NCI-H2227 (cell line): ENCODE results near the gene FOXB2.
A peak's percentile ranks its signal among the peaks of the same experiment; 100 is the strongest.
"Not testable (repeated sequence)": the region's sequence is repeated elsewhere in the genome, so short reads cannot be mapped to it uniquely, and the experiment has no call there.

ENCODE experiments used
- DNase-seq: peaks from one replicate; lab custom pipeline; 2025; ENCODE audit not compliant: unreplicated experiment; lab: John Stamatoyannopoulos, UW

FOXB2 gene

DNA sequence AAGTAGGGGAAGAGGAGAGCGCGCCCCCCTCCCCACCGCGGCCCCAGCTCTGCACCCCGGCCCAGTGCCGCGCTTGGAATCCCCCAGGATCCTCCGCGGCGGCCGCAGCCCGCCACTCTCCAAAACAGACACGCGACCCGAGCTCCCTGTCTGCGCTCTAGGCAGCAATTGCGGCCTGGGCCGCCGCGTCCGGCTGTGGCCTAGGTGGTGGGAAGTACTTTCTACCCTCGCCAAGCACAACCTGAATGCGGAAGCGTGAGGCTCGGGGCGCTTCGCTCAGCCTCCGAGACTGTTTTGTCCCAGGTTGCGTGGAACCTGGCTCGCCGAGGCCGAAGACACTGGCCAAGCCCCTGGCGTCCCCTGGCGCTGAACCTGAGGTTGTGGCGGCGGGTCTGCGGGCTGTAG, 3.3 kb upstream of the FOXB2 start:
- peak; percentile 9 for DNase-seq

- DNase-seq: peak; percentile 9
These were observed 2.6 kb upstream of the FOXB2 start for GRCh38 chr9:77016526-77017504.

DNA sequence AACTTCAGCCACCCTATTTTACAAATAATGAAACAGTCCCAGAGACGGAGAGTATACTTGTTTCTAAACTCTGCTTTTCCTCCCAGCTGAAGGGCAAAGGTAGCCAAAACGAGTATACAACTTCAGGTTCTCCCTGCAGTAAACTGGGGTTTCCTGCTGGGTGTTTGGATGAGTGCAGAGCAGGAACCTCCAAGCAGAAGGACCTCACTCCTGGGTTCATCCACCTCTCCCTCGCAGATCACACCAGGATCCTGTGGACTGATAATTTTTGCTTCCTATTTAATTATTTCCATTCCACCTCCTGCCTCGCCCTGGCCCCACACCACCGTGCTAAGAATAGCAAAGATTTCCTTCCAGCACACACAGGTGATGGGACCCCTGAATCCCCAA, 2.0 kb upstream of the FOXB2 start:
- no peak for DNase-seq

GRCh38 chr9:77018058-77018968, 1.1 kb upstream of the FOXB2 start:
- DNase-seq: peak; percentile 18

- no peak for DNase-seq
These were observed 553 bp upstream of the FOXB2 start for GRCh38 chr9:77018969-77019235.

GRCh38 chr9:77019926-77020412, 514 bp downstream of the FOXB2 start:
- DNase-seq: no peak

DNA sequence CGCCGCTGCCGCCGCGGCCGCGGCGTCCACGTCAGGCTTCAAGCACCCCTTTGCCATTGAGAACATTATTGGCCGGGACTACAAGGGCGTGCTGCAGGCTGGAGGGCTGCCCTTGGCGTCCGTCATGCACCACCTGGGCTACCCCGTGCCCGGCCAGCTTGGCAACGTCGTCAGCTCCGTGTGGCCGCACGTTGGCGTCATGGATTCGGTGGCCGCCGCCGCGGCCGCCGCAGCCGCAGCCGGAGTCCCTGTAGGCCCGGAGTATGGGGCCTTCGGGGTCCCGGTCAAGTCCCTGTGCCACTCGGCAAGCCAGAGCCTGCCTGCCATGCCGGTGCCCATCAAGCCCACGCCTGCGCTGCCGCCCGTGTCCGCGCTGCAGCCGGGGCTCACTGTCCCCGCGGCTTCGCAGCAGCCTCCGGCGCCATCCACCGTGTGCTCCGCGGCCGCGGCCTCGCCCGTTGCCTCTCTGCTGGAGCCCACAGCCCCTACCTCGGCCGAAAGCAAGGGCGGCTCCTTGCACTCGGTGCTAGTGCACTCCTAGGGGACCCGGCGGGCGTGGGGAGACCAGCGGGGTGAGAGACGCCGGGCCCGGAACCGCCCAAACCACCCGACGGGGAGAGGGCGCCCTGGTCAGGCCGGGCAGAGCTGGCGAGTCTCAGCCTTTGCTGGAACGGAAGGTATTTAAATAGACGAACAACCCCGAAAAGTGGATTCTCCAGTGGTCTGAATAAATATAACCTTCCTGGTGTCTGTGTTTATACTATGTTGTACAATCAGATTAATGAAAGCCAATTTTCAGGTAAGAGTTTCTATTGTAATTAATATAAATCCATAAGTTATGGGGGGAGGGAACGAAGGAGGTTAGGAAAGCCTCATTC, 1.2 kb downstream of the FOXB2 start:
- DNase-seq: peak; percentile 3

GRCh38 chr9:77021291-77021894, 1.9 kb downstream of the FOXB2 start:
- no peak for DNase-seq

- peak; percentile 1 for DNase-seq
These were observed 2.7 kb downstream of the FOXB2 start for GRCh38 chr9:77021922-77022782.

GRCh38 chr9:77022783-77023440, 3.5 kb downstream of the FOXB2 start:
- no peak for DNase-seq

DNA sequence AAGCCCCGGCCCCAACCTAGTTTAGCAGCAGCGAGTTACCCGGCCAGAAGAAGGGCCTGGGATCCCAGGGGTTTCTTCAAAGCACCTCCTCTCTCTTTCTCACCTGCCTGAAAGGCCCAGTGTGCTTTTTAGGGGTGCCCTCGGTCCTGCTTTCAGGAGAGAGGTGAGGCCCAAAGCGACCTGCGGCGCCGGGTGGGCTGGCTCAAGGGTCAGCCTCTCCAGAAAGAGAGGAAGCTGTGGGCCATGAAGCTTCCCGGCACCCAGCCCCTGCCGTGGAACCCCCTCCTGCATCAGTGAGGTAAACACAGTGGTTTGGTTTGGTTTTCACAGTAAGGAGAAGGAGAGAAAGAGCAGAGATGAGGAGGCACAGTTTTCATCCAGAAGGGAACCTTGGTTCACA, 4.3 kb downstream of the FOXB2 start:
- no peak for DNase-seq

DNA sequence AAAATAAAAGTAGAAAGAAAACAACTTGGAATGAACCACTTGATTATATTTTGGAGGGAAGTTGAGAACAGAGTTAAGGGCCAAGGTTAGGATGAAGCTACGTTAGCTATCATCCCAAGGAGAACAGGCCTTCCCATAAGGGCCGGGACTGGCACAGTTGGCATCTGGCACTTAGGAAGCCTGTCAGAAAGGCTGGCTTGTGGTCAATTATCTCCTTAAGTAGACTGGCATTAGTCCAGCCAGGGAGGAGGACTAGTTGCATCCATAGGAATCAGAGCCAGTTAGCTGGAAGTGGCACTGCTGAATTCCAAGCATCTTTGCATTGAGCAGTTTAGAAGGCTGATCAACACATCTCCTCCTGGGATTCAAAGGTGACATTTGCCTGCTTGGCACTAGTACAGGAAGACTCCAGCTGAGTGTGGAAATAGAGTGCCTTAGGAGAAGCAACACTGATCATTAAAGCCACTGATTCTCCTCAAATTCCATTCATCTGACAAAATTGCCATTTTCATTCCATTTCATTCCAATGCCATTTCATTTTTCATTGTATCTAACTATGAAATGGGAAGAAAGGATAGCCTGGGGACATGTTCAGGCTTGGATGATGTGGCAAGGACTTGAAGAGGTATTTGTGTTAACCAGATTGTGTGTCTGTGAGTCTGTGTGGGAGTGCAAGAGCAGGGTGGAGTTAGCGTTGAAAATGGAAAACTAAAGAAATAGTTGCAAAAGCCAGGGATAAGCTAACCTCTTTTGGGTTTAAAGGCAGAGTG, 5.5 kb downstream of the FOXB2 start:
- no peak for DNase-seq

DNA sequence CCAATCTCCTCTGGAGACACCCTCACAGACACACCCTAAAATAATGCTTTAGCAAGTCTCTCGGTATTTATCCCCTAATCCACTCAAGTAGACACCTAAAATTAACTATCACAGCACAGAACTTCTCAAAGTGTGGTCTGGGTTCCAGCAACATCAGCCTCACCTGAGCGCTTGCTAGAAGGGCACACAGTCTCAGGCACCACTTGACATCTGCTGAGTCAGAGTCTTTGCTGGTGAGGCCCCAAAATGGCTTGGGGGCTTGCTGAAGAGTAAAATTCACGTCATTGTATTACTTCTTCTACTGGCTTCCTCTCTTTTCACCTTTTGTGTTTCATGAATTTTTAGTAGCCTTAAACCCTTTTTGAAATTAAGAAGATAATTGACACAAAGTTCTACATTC, 9.0 kb downstream of the FOXB2 start:
- no peak for DNase-seq

DNA sequence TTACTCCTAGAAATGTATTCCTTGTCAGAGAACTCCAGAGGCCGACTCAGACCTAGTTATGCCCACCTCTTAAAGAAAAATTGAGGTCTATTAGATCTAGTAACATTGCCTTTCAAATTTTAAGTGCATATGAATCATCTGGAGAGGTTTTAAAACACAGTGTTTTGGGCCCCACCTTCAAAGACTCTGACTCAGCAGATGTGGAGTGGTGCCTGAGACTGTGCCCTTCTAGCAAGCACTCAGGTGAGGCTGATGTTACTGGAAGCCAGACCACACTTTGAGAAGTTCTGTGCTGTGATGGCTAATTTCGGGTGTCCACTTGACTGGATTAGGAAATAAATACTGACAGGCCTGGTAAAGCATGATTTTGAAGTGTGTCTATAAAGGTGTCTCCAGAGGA, 10.6 kb downstream of the FOXB2 start:
- no peak for DNase-seq

DNA sequence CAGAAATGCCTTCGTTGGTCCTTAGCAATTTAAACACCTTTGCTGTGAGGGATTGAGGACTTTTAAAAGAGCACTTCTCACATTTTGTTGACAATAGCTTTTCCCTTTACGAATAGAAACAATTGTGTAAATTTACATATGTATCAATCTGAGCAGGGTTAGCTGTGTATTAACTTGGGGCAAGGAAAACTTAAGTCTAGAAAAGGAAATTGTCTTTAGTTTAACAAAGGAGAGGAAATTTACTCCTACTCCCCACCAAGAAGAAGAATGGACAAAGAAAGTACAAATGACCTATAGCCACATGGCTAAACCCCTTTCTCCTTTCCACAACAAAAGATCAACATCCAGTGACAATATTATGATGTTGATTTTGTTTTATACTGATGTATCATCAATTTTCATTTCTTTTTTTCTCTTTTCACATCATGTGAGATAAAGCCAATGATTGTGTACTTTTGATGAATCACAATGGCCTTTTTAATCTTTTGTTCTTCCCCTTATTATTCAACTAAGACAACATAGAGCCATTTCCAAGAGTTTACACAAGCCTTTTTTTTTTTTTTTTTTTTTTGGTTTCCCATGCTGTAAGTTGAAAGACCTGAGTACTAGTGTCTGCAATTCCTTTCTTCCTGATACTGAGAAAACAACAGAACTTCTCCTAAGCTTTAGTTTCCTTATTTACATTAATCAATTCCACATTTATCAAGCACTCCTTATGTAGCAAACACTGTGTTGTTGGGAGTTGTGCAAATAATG, 19.0 kb downstream of the FOXB2 start:
- DNase-seq: no peak

DNA sequence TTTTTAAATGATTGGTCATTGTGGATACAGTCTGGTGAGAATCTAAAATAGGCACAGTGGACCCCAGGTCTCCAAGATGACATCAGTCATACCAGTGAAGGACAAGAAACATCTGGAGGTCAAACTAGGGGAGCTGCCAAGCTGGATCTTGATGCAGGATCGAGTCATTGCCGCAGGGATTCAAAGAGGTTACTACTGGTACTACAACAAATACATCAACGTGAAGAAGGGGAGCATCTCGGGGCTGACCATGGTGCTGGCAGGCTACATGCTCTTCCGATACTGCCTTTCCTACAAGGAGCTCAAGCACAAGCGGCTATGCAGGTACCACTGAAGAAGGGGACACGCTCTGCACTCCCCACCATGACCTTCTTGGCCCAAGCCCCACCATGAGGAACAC, 20.9 kb downstream of the FOXB2 start:
- no peak for DNase-seq

DNA sequence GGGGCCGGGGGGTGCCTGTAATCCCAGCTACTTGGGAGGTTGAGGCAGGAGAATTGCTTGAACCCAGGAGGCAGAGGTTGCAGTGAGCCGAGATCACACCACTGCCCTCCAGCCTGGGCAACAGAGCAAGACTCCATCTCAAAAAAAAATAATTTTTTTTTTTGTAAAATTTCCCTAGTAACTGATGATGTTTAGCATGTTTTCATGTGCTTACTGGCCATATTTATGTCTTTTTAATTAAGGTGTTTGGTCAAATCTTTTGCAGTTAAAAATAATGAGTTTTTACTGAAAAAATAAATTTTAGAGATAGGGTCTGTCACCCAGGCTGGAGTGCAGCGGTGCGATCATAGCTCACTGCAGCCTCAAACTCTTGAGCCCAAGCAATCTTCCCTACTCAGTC, 24.3 kb downstream of the FOXB2 start:
- DNase-seq: not testable (repeated sequence)

DNA sequence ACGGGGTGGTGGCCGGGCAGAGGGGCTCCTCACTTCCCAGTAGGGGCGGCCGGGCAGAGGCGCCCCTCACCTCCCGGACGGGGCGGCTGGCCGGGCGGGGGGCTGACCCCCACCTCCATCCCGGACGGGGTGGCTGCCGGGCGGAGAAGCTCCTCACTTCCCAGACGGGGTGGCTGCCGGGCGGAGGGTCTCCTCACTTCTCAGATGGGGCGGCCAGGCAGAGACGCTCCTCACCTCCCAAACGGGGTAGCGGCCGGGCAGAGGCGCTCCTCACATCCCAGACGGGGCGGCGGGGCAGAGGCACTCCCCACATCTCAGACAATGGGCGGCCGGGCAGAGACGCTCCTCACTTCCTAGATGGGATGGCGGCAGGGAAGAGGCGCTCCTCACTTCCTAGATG, 41.2 kb downstream of the FOXB2 start:
- not testable (repeated sequence) for DNase-seq
